WTC11 (cell line): ENCODE results near the gene KDR. TPM values are rescaled to one million over a fixed set of nuclear protein-coding genes. Genes with fewer than 3 reads are reported as not detected.

Source experiments
- ATAC-seq: fragments of 200-7000 bp; cut with Tn5 transposase; 2 replicates; pipeline ENCODE4 v1.10.0; 2021; ENCODE audit warnings: mild to moderate bottlenecking, moderate library complexity
- CTCF ChIA-PET: fragments of 300-600 bp; sonication (Branson Sonifier 250); formaldehyde crosslinking; loops from one replicate; lab custom pipeline; 2021; ENCODE audit warnings: antibody characterized with exemption; lab: Charles Lee
- POLR2A ChIA-PET: fragments of 350-600 bp; sonication (Branson Sonifier 250); formaldehyde crosslinking; loops from one replicate; lab custom pipeline; 2021; ENCODE audit warnings: antibody characterized with exemption; lab: Charles Lee
- DNase-seq: peaks from one replicate; pipeline ENCODE4 v3.0.0; 2021; ENCODE audit warnings: low spot score
- H3K27ac Mint-ChIP-seq: 2 replicates; pipeline ENCODE4 v1.8.0; 2021; ENCODE audit warnings: mixed read lengths
- H3K27me3 Mint-ChIP-seq: 2 replicates; pipeline ENCODE4 v1.8.0; 2021; ENCODE audit warnings: low read depth, mild to moderate bottlenecking, moderate library complexity, mixed read lengths
- H3K36me3 Mint-ChIP-seq: 2 replicates; pipeline ENCODE4 v1.8.0; 2021; ENCODE audit warnings: mixed read lengths
- H3K4me1 Mint-ChIP-seq: 2 replicates; pipeline ENCODE4 v1.8.0; 2022; ENCODE audit warnings: mixed read lengths
- H3K4me3 Mint-ChIP-seq: 2 replicates; pipeline ENCODE4 v1.8.0; 2021; ENCODE audit warnings: mild to moderate bottlenecking, moderate library complexity, mixed read lengths
- H3K9me3 Mint-ChIP-seq: 2 replicates; pipeline ENCODE4 v1.8.0; 2021; ENCODE audit warnings: mixed read lengths
- CREB1 ChIP-seq: sonication (generic); formaldehyde crosslinking; IDR thresholded peaks from 2 replicates; pipeline ENCODE4 v1.8.0; 2023; ENCODE audit warnings: mild to moderate bottlenecking, missing genetic modification reagents
- ELF4 ChIP-seq: sonication (generic); formaldehyde crosslinking; IDR thresholded peaks from 2 replicates; pipeline ENCODE4 v1.8.1; 2022; ENCODE audit warnings: low read depth, mild to moderate bottlenecking, moderate library complexity, missing genetic modification reagents
- ESRRA ChIP-seq: sonication (generic); formaldehyde crosslinking; IDR thresholded peaks from 2 replicates; pipeline ENCODE4 v1.8.1; 2022; ENCODE audit warnings: mild to moderate bottlenecking, missing genetic modification reagents, borderline replicate concordance
- FOXK1 ChIP-seq: sonication (generic); formaldehyde crosslinking; IDR thresholded peaks from 2 replicates; pipeline ENCODE4 v1.8.0; 2022; ENCODE audit warnings: mild to moderate bottlenecking, moderate library complexity, missing genetic modification reagents
- GTF2I ChIP-seq: fragments of 250-450 bp; sonication (Bioruptor Pico); conservative IDR thresholded peaks from 2 replicates; pipeline ENCODE4 v1.4.0; 2021; ENCODE audit warnings: mild to moderate bottlenecking
- JUN ChIP-seq: sonication (generic); formaldehyde crosslinking; IDR thresholded peaks from 2 replicates; pipeline ENCODE4 v1.8.0; 2023; ENCODE audit warnings: mild to moderate bottlenecking, missing genetic modification reagents
- KAT7 ChIP-seq: sonication (generic); formaldehyde crosslinking; IDR thresholded peaks from 2 replicates; pipeline ENCODE4 v1.8.1; 2023; ENCODE audit warnings: missing genetic modification reagents, mild to moderate bottlenecking, borderline replicate concordance
- OVOL2 ChIP-seq: fragments of 250-450 bp; sonication (Bioruptor Pico); IDR thresholded peaks from 2 replicates; pipeline ENCODE4 v1.9.0; 2021; ENCODE audit warnings: mild to moderate bottlenecking, borderline replicate concordance
- PRRX2 ChIP-seq: fragments of 250-450 bp; sonication (Bioruptor Pico); IDR thresholded peaks from 2 replicates; pipeline ENCODE4 v1.8.0; 2021; ENCODE audit warnings: mild to moderate bottlenecking
- SMAD4 ChIP-seq: sonication (generic); formaldehyde crosslinking; IDR thresholded peaks from 2 replicates; pipeline ENCODE4 v1.8.0; 2022; ENCODE audit warnings: mild to moderate bottlenecking, missing genetic modification reagents
- SP1 ChIP-seq: sonication (generic); formaldehyde crosslinking; conservative IDR thresholded peaks from 2 replicates; pipeline ENCODE4 v1.8.1; 2022; ENCODE audit warnings: missing genetic modification reagents
- ZNF121 ChIP-seq: sonication (generic); formaldehyde crosslinking; IDR thresholded peaks from 2 replicates; pipeline ENCODE4 v1.8.0; 2023; ENCODE audit warnings: missing genetic modification reagents
- ZNF138 ChIP-seq: sonication (generic); formaldehyde crosslinking; conservative IDR thresholded peaks from 2 replicates; pipeline ENCODE4 v1.8.1; 2022; ENCODE audit warnings: mild to moderate bottlenecking, moderate library complexity, missing genetic modification reagents
- ZNF396 ChIP-seq: fragments of 250-450 bp; sonication (Bioruptor Pico); IDR thresholded peaks from 2 replicates; pipeline ENCODE4 v1.8.0; 2021; ENCODE audit warnings: mild to moderate bottlenecking, moderate library complexity, borderline replicate concordance
- total RNA-seq: library from RNA; stranded (reverse); gene quantifications from 3 replicates; pipeline ENCODE4 v1.2.3, GENCODE V29; 2021
- TF ChIP-seq, protein P1 (sequence below): fragments of 250-450 bp; sonication (Bioruptor Pico); IDR thresholded peaks from 2 replicates; pipeline ENCODE4 v1.9.0; 2021; ENCODE audit warnings: mild to moderate bottlenecking
- TF ChIP-seq, protein P2 (sequence below): sonication (generic); formaldehyde crosslinking; IDR thresholded peaks from 2 replicates; pipeline ENCODE4 v1.8.1; 2023; ENCODE audit warnings: mild to moderate bottlenecking, missing genetic modification reagents, borderline replicate concordance
- TF ChIP-seq, protein P3 (sequence below): sonication (generic); formaldehyde crosslinking; IDR thresholded peaks from 2 replicates; pipeline ENCODE4 v1.8.1; 2022; ENCODE audit warnings: mild to moderate bottlenecking, missing genetic modification reagents, moderate library complexity, borderline replicate concordance
- TF ChIP-seq, protein P4 (sequence below): sonication (generic); formaldehyde crosslinking; conservative IDR thresholded peaks from 2 replicates; pipeline ENCODE4 v1.8.1; 2022; ENCODE audit warnings: mild to moderate bottlenecking, missing genetic modification reagents
- TF ChIP-seq, protein P5 (sequence below): sonication (generic); formaldehyde crosslinking; IDR thresholded peaks from 2 replicates; pipeline ENCODE4 v1.8.1; 2023; ENCODE audit warnings: mild to moderate bottlenecking, missing genetic modification reagents
- TF ChIP-seq, protein P6 (sequence below): sonication (generic); formaldehyde crosslinking; conservative IDR thresholded peaks from 2 replicates; pipeline ENCODE4 v1.8.1; 2023; ENCODE audit warnings: mild to moderate bottlenecking, low read depth, missing genetic modification reagents, moderate library complexity
- TF ChIP-seq, protein P7 (sequence below): sonication (generic); formaldehyde crosslinking; IDR thresholded peaks from 2 replicates; pipeline ENCODE4 v1.8.1; 2022; ENCODE audit warnings: missing genetic modification reagents, borderline replicate concordance

KDR gene
- total RNA-seq, 1 experiment from 2014 or later: 80.8 TPM

DNA sequence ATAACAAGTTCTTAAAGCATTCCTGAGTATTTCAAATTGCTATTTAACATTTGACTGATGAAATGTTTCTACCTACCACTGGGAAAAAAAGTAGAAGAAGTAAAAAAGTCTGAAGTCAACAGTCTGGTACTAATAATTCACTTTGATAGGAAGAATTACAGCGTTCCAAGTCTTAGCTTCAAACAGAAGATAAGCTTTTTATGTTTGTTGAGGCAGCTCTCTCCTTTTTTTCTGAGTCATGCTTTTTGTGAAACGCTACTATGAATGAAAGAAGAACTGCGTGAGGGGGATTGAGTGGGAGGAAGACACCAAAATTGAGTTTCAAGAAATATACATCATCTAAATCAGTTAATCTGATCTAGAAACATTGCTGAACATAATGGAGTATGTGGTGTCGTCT is 13.0 kb upstream of the KDR start (continued):
- TF ChIP-seq, protein P1, sequence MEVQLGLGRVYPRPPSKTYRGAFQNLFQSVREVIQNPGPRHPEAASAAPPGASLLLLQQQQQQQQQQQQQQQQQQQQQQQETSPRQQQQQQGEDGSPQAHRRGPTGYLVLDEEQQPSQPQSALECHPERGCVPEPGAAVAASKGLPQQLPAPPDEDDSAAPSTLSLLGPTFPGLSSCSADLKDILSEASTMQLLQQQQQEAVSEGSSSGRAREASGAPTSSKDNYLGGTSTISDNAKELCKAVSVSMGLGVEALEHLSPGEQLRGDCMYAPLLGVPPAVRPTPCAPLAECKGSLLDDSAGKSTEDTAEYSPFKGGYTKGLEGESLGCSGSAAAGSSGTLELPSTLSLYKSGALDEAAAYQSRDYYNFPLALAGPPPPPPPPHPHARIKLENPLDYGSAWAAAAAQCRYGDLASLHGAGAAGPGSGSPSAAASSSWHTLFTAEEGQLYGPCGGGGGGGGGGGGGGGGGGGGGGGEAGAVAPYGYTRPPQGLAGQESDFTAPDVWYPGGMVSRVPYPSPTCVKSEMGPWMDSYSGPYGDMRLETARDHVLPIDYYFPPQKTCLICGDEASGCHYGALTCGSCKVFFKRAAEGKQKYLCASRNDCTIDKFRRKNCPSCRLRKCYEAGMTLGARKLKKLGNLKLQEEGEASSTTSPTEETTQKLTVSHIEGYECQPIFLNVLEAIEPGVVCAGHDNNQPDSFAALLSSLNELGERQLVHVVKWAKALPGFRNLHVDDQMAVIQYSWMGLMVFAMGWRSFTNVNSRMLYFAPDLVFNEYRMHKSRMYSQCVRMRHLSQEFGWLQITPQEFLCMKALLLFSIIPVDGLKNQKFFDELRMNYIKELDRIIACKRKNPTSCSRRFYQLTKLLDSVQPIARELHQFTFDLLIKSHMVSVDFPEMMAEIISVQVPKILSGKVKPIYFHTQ: no peak
- TF ChIP-seq, protein P2, sequence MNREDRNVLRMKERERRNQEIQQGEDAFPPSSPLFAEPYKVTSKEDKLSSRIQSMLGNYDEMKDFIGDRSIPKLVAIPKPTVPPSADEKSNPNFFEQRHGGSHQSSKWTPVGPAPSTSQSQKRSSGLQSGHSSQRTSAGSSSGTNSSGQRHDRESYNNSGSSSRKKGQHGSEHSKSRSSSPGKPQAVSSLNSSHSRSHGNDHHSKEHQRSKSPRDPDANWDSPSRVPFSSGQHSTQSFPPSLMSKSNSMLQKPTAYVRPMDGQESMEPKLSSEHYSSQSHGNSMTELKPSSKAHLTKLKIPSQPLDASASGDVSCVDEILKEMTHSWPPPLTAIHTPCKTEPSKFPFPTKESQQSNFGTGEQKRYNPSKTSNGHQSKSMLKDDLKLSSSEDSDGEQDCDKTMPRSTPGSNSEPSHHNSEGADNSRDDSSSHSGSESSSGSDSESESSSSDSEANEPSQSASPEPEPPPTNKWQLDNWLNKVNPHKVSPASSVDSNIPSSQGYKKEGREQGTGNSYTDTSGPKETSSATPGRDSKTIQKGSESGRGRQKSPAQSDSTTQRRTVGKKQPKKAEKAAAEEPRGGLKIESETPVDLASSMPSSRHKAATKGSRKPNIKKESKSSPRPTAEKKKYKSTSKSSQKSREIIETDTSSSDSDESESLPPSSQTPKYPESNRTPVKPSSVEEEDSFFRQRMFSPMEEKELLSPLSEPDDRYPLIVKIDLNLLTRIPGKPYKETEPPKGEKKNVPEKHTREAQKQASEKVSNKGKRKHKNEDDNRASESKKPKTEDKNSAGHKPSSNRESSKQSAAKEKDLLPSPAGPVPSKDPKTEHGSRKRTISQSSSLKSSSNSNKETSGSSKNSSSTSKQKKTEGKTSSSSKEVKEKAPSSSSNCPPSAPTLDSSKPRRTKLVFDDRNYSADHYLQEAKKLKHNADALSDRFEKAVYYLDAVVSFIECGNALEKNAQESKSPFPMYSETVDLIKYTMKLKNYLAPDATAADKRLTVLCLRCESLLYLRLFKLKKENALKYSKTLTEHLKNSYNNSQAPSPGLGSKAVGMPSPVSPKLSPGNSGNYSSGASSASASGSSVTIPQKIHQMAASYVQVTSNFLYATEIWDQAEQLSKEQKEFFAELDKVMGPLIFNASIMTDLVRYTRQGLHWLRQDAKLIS (CRISPR knock-in tag): no peak
- TF ChIP-seq SP1: no peak
- TF ChIP-seq, protein P3, sequence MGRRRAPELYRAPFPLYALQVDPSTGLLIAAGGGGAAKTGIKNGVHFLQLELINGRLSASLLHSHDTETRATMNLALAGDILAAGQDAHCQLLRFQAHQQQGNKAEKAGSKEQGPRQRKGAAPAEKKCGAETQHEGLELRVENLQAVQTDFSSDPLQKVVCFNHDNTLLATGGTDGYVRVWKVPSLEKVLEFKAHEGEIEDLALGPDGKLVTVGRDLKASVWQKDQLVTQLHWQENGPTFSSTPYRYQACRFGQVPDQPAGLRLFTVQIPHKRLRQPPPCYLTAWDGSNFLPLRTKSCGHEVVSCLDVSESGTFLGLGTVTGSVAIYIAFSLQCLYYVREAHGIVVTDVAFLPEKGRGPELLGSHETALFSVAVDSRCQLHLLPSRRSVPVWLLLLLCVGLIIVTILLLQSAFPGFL (CRISPR knock-in tag): no peak
- no peak for TF ChIP-seq JUN
- TF ChIP-seq ZNF138 (CRISPR knock-in tag): no peak

DNA sequence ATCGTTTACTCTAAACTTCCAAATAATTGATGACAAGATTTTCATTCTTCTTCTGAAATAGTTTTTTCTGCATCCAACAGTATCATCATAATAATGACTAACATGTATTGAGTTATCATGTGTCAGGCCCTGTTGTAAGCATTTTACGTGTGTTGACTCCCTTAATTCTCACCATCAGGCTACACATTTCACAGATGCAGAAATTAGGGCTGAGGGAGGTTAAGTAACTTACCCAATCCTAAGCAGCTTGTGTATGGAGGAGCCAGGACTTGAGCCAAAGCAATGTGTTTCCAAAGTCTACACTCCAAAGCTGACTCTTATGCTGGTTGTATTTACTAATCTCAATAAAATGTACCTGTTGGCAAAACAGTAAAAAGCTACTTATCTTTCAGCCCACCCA is 11.2 kb upstream of the KDR start:
- POLR2A ChIA-PET: no interaction called here
- no peaks in the 10 kb centered on the region for H3K27me3 Mint-ChIP-seq
- DNase-seq (no peak), ATAC-seq (no peak)
- H3K27ac Mint-ChIP-seq: no peak overlapping the region
- CTCF ChIA-PET: no interaction called here
- H3K4me1 Mint-ChIP-seq: peaks cover 35% of the 10 kb centered on the region
- no peak overlapping the region for H3K4me3 Mint-ChIP-seq
- peaks cover 13% of the 10 kb centered on the region for H3K9me3 Mint-ChIP-seq
- no peak for TF ChIP-seq GTF2I (CRISPR knock-in tag)
- TF ChIP-seq, protein P4, sequence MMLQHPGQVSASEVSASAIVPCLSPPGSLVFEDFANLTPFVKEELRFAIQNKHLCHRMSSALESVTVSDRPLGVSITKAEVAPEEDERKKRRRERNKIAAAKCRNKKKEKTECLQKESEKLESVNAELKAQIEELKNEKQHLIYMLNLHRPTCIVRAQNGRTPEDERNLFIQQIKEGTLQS: no peak
- no peak for TF ChIP-seq CREB1 (CRISPR knock-in tag)
- TF ChIP-seq ZNF121 (CRISPR knock-in tag): no peak
- TF ChIP-seq PRRX2 (CRISPR knock-in tag): no peak
- no peak for TF ChIP-seq KAT7
- TF ChIP-seq FOXK1 (CRISPR knock-in tag): no peak
- TF ChIP-seq ESRRA: no peak
- no peak for TF ChIP-seq OVOL2 (CRISPR knock-in tag)
- peaks cover 7% of the 10 kb centered on the region; the same call in 1 of the 2 replicates for H3K36me3 Mint-ChIP-seq

DNA sequence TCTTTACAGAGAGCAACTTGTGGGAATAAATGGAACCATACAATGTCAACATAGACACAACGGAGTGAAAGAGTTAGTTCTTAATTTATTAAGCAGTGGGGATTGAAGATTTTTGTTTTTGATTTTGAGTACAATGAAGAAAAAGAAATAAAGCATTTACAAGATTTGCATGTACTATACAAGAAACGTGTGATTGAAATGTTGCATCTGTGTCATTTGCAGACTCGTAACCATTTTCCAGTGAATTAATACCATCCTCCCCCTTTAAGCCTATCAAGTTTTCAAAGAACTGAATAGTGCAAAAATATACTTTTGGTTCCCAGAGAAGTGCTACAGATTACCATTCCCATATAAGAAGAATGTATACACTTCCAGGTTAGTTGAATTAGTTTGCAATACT is 8.6 kb upstream of the KDR start:
- ChIA-PET CTCF (interaction anchor here (1.6 kb wide), 1 partner anchor 52 kb away, joined by 4 read pairs; no protein-coding TSS in a partner anchor), POLR2A (no interaction called here)
- DNase-seq (no peak), ATAC-seq (no peak)
- no peak overlapping the region for H3K4me3 Mint-ChIP-seq
- peaks cover 13% of the 10 kb centered on the region for H3K9me3 Mint-ChIP-seq
- H3K27ac Mint-ChIP-seq: peak overlapping the region; percentile 67
- H3K36me3 Mint-ChIP-seq: peaks cover 13% of the 10 kb centered on the region
- H3K4me1 Mint-ChIP-seq: peaks cover 43% of the 10 kb centered on the region
- H3K27me3 Mint-ChIP-seq: no peaks in the 10 kb centered on the region
- TF ChIP-seq, protein P5, sequence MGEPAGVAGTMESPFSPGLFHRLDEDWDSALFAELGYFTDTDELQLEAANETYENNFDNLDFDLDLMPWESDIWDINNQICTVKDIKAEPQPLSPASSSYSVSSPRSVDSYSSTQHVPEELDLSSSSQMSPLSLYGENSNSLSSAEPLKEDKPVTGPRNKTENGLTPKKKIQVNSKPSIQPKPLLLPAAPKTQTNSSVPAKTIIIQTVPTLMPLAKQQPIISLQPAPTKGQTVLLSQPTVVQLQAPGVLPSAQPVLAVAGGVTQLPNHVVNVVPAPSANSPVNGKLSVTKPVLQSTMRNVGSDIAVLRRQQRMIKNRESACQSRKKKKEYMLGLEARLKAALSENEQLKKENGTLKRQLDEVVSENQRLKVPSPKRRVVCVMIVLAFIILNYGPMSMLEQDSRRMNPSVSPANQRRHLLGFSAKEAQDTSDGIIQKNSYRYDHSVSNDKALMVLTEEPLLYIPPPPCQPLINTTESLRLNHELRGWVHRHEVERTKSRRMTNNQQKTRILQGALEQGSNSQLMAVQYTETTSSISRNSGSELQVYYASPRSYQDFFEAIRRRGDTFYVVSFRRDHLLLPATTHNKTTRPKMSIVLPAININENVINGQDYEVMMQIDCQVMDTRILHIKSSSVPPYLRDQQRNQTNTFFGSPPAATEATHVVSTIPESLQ (CRISPR knock-in tag): no peak
- no peak for TF ChIP-seq SMAD4
- TF ChIP-seq, protein P6, sequence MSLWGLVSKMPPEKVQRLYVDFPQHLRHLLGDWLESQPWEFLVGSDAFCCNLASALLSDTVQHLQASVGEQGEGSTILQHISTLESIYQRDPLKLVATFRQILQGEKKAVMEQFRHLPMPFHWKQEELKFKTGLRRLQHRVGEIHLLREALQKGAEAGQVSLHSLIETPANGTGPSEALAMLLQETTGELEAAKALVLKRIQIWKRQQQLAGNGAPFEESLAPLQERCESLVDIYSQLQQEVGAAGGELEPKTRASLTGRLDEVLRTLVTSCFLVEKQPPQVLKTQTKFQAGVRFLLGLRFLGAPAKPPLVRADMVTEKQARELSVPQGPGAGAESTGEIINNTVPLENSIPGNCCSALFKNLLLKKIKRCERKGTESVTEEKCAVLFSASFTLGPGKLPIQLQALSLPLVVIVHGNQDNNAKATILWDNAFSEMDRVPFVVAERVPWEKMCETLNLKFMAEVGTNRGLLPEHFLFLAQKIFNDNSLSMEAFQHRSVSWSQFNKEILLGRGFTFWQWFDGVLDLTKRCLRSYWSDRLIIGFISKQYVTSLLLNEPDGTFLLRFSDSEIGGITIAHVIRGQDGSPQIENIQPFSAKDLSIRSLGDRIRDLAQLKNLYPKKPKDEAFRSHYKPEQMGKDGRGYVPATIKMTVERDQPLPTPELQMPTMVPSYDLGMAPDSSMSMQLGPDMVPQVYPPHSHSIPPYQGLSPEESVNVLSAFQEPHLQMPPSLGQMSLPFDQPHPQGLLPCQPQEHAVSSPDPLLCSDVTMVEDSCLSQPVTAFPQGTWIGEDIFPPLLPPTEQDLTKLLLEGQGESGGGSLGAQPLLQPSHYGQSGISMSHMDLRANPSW: no peak
- TF ChIP-seq, protein P7, sequence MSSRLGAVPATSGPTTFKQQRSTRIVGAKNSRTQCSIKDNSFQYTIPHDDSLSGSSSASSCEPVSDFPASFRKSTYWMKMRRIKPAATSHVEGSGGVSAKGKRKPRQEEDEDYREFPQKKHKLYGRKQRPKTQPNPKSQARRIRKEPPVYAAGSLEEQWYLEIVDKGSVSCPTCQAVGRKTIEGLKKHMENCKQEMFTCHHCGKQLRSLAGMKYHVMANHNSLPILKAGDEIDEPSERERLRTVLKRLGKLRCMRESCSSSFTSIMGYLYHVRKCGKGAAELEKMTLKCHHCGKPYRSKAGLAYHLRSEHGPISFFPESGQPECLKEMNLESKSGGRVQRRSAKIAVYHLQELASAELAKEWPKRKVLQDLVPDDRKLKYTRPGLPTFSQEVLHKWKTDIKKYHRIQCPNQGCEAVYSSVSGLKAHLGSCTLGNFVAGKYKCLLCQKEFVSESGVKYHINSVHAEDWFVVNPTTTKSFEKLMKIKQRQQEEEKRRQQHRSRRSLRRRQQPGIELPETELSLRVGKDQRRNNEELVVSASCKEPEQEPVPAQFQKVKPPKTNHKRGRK: no peak
- no peak for TF ChIP-seq GTF2I (CRISPR knock-in tag)
- TF ChIP-seq ZNF396 (CRISPR knock-in tag): no peak
- TF ChIP-seq ELF4 (CRISPR knock-in tag): no peak
